A549 (cell line): Measurements from ENCODE around the gene WDR70.

Source experiments
- BHLHE40 ChIP-seq: IDR thresholded peaks from 2 replicates; pipeline ENCODE4 v1.6.1; 2012; ENCODE audit warnings: low read depth, low read length, inconsistent platforms
- POLR2A ChIP-seq: IDR thresholded peaks from 2 replicates; pipeline ENCODE4 v1.6.1; 2012; ENCODE audit warnings: mild to moderate bottlenecking, low read length
- POLR2AphosphoS2 ChIP-seq: conservative IDR thresholded peaks from 2 replicates; pipeline ENCODE4 v1.6.1; 2012; ENCODE audit warnings: low read length, improper control_type of control experiment, inconsistent platforms
- RCOR1 ChIP-seq: fragments of 150-350 bp; IDR thresholded peaks from 2 replicates; pipeline ENCODE4 v1.6.1; 2014; ENCODE audit warnings: antibody characterized with exemption, low read length, low read depth
- TF ChIP-seq, protein P1 (sequence below): fragments of >200 bp; sonication (Bioruptor Twin); formaldehyde crosslinking; IDR thresholded peaks from 3 replicates; pipeline ENCODE4 v1.5.1; 2016
- TF ChIP-seq, protein P2 (sequence below): IDR thresholded peaks from 2 replicates; pipeline ENCODE4 v1.6.1; 2012

DNA sequence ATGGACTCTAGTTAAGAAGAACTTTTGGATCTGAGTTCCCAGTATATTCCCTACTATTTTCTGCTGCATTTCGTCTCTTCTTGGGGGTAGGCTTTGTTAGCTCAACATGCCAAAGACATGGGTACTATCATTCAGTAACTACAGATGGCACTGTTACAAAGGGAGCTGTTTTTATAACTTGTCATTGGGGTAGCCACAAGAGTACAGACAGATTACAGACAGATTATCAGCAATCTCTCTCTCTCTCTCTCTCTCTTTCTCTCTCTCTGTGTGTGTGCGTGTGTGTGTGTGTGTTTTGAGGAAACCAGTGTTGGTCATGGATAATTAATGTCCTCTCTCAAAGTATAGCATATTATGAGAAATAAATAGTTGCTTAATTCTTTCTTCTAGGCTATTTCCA, 116.1 kb downstream of the WDR70 start:
- no peak for TF ChIP-seq POLR2AphosphoS2
- TF ChIP-seq POLR2A = no peak
- TF ChIP-seq, protein P1, sequence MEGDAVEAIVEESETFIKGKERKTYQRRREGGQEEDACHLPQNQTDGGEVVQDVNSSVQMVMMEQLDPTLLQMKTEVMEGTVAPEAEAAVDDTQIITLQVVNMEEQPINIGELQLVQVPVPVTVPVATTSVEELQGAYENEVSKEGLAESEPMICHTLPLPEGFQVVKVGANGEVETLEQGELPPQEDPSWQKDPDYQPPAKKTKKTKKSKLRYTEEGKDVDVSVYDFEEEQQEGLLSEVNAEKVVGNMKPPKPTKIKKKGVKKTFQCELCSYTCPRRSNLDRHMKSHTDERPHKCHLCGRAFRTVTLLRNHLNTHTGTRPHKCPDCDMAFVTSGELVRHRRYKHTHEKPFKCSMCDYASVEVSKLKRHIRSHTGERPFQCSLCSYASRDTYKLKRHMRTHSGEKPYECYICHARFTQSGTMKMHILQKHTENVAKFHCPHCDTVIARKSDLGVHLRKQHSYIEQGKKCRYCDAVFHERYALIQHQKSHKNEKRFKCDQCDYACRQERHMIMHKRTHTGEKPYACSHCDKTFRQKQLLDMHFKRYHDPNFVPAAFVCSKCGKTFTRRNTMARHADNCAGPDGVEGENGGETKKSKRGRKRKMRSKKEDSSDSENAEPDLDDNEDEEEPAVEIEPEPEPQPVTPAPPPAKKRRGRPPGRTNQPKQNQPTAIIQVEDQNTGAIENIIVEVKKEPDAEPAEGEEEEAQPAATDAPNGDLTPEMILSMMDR = peak; percentile 39
- no peak for TF ChIP-seq RCOR1
- TF ChIP-seq, protein P2, sequence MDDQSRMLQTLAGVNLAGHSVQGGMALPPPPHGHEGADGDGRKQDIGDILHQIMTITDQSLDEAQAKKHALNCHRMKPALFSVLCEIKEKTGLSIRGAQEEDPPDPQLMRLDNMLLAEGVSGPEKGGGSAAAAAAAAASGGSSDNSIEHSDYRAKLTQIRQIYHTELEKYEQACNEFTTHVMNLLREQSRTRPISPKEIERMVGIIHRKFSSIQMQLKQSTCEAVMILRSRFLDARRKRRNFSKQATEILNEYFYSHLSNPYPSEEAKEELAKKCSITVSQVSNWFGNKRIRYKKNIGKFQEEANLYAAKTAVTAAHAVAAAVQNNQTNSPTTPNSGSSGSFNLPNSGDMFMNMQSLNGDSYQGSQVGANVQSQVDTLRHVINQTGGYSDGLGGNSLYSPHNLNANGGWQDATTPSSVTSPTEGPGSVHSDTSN = no peak
- TF ChIP-seq BHLHE40 = no peak
